ENCODE data around the gene DEPDC4. TPM values are rescaled to one million over a fixed set of nuclear protein-coding genes. Genes with fewer than 3 reads are reported as not detected.

The DEPDC4 gene
- total and polyA plus RNA-seq, 2 of the 4 experiments (the other 2 are of a cell fraction): 0.72 to 0.79 TPM

- POLR2A ChIA-PET (ENCODE audit: unreplicated experiment): no interaction called here
- intact Hi-C loops (cut with micrococcal nuclease): loop anchor here (5.0 kb wide), 1 partner anchor 502 kb away; no protein-coding TSS in a partner anchor
- Histone ChIP-seq H3K4me3 (ENCODE audit: insufficient read depth, low read depth, low read length) (no peak overlapping the region), H2AK9ac (replicated peaks; ENCODE audit: low read depth, low read length, poor library complexity) (no peak overlapping the region), H2BK5ac (ENCODE audit: low read depth, low read length, poor library complexity, severe bottlenecking) (no peak overlapping the region), H2AK5ac (ENCODE audit: low read depth, low read length) (no peak overlapping the region), H2BK20ac (ENCODE audit: low read depth, low read length) (no peak overlapping the region), H3K56ac (ENCODE audit: extremely low read depth, insufficient read depth, low read length) (no peak overlapping the region), H3K4me1 (ENCODE audit: control insufficient read depth, insufficient read depth, low read length) (peaks cover 3% of the 10 kb centered on the region), H3K4me2 (ENCODE audit: low read depth, low read length) (no peak overlapping the region), H2BK120ac (ENCODE audit: low read depth, low read length) (no peak overlapping the region), H4K91ac (ENCODE audit: insufficient read depth, low read depth, low read length) (no peak overlapping the region), H3K27ac (ENCODE audit: insufficient read depth, low read length) (no peak overlapping the region), H3K79me1 (ENCODE audit: low read depth in 1 of 2, low read length in 2 of 2) (no peaks in the 10 kb centered on the region), H4K5ac (ENCODE audit: low read depth, low read length) (no peak overlapping the region), H4K8ac (ENCODE audit: low read depth in 2 of 2, low read length in 2 of 2) (no peak overlapping the region), H3K4ac (ENCODE audit: low read depth, low read length) (no peak overlapping the region), H3K18ac (ENCODE audit: low read depth, low read length) (no peak overlapping the region), H2AFZ (replicated peaks; ENCODE audit: low read length, poor library complexity) (no peak overlapping the region), H3K9me3 (ENCODE audit: control insufficient read depth, insufficient read depth, low read length) (no peaks in the 10 kb centered on the region), H3K36me3 (ENCODE audit: control insufficient read depth, insufficient read depth, low read length) (peaks cover 3% of the 10 kb centered on the region; the same call in 1 of the 2 replicates), H3K9me1 (ENCODE audit: insufficient read depth, low read length) (no peaks in the 10 kb centered on the region), H3K27me3 (ENCODE audit: control insufficient read depth, insufficient read depth, low read length) (no peaks in the 10 kb centered on the region), H4K20me1 (ENCODE audit: insufficient read depth, low read length) (no peaks in the 10 kb centered on the region), H3K9ac (ENCODE audit: low read depth, low read length) (no peak overlapping the region), H3K14ac (replicated peaks; ENCODE audit: low read depth, low read length) (no peak overlapping the region), H3K23ac (ENCODE audit: low read depth, low read length) (no peak overlapping the region), H2BK15ac (ENCODE audit: low read depth, low read length) (no peak overlapping the region)
- TF ChIP-seq CHD1 (IDR thresholded peaks at IDR 0.05; ENCODE audit: low read depth, low read length): no peak
- no peak for TF ChIP-seq ELK1 (IDR thresholded peaks at IDR 0.05; ENCODE audit: borderline replicate concordance, low read depth, low read length)
- TF ChIP-seq MAZ (IDR thresholded peaks at IDR 0.05; ENCODE audit: borderline replicate concordance, low read depth, low read length): no peak
- no peak for TF ChIP-seq POLR2A (IDR thresholded peaks at IDR 0.05; ENCODE audit: low read depth, low read length)
- TF ChIP-seq RAD21 (IDR thresholded peaks at IDR 0.05; ENCODE audit: low read length): no peak
- TF ChIP-seq USF2 (IDR thresholded peaks at IDR 0.05; ENCODE audit: low read depth, low read length): no peak
- TF ChIP-seq RFX5 (IDR thresholded peaks at IDR 0.05; ENCODE audit: low read depth, low read length): no peak
- no peak for TF ChIP-seq CTCF (conservative IDR thresholded peaks at IDR 0.05; ENCODE audit: low read depth, low read length)
- TF ChIP-seq CEBPB (IDR thresholded peaks at IDR 0.05; ENCODE audit: low read depth, low read length): no peak
- no peak for TF ChIP-seq NFE2L2 (IDR thresholded peaks at IDR 0.05; ENCODE audit: low read depth, low read length)
- no peak for TF ChIP-seq SMC3 (IDR thresholded peaks at IDR 0.05; ENCODE audit: low read depth, low read length)
- no peak for TF ChIP-seq MXI1 (IDR thresholded peaks at IDR 0.05; ENCODE audit: borderline replicate concordance, low read depth, low read length)
- no peak for TF ChIP-seq MAFK (IDR thresholded peaks at IDR 0.05; ENCODE audit: low read depth, low read length)
- no CpG with 5 or more reads among the region's 4 CpGs for WGBS, 2 experiments (ENCODE audit: extremely low coverage in 2 of 2, insufficient read length in 1 of 2)
- in situ Hi-C loops (cut with MboI; ENCODE audit: low sequenced_read_pairs): no loop called here
- DNase-seq (no peak), ATAC-seq (ENCODE audit: low read depth) (no peak)
- dilution Hi-C loops (cut with HindIII; ENCODE audit: low sequenced_read_pairs, unreplicated experiment): no loop called here
- CTCF ChIA-PET: interaction anchor here (0.6 kb wide), 1 partner anchor 156 kb away, joined by 3 read pairs; no protein-coding TSS in a partner anchor
- no TSS peak for BruUV-seq (replicated peaks)
Observed at GRCh38 chr12:100229876-100230275, 37.0 kb downstream of the DEPDC4 start.

All from IMR-90 (cell line).